D721Med (cell line): ENCODE measurements around the gene OSBPL10.

Source experiments
- DNase-seq: peaks from one replicate; pipeline ENCODE4 v3.0.0; 2011; ENCODE audit warnings: low spot score; ENCODE audit not compliant: insufficient read length
- FAIRE-seq: peaks from 2 replicates; lab custom pipeline; 2011; peaks lifted over from hg19 to GRCh38; lab: Jason Lieb, UNC
- TF ChIP-seq, protein P1 (sequence below): IDR thresholded peaks from 2 replicates; pipeline ENCODE4 v1.5.1; 2012; ENCODE audit warnings: mild to moderate bottlenecking, control low read depth; ENCODE audit not compliant: insufficient read depth; ENCODE audit errors: missing control alignments

Gene OSBPL10

DNA sequence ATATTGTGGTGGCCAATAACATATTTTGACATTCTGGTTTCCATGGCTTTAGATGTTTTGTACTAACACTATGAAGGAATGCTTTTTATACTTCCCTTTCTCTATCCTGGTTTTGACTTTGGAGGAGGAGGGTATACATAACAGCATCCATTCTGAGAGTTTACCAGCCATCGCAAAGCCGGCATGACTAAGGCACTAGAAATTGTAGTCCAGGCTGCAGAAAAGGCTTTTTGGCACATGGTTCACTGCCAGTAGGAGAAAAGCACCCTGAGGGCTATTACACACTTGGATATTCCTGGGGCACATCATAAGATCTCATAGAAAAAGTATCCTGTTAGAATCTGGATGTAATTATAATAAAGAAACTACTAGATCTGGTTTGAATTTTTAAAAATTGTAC is 346.6 kb downstream of the OSBPL10 start:
- FAIRE-seq: no peak

DNA sequence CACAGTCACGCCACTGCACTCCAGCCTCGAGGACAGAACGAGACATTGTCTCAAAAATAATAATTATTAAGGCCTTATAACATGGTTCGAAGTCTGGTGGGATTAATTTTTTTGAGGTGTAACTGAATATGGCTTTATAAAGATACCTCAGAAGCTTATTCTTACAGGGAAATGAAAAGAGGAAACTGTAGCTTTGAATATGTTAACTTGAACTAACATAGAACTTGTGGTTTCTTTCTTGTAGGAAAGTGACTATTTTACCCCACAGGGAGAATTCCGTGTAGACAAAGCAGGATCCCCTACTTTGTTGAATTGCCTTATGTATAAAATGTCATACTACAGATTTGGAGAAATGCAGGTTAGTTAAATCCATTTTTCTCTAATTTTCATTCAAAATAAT is 352.0 kb downstream of the OSBPL10 start:
- FAIRE-seq: no peak
- TF ChIP-seq, protein P1, sequence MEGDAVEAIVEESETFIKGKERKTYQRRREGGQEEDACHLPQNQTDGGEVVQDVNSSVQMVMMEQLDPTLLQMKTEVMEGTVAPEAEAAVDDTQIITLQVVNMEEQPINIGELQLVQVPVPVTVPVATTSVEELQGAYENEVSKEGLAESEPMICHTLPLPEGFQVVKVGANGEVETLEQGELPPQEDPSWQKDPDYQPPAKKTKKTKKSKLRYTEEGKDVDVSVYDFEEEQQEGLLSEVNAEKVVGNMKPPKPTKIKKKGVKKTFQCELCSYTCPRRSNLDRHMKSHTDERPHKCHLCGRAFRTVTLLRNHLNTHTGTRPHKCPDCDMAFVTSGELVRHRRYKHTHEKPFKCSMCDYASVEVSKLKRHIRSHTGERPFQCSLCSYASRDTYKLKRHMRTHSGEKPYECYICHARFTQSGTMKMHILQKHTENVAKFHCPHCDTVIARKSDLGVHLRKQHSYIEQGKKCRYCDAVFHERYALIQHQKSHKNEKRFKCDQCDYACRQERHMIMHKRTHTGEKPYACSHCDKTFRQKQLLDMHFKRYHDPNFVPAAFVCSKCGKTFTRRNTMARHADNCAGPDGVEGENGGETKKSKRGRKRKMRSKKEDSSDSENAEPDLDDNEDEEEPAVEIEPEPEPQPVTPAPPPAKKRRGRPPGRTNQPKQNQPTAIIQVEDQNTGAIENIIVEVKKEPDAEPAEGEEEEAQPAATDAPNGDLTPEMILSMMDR: no peak
- no peak for DNase-seq

More for the DNA sequence above, 346.6 kb downstream of the OSBPL10 start:
- TF ChIP-seq, protein P1: no peak
- DNase-seq: no peak

DNA sequence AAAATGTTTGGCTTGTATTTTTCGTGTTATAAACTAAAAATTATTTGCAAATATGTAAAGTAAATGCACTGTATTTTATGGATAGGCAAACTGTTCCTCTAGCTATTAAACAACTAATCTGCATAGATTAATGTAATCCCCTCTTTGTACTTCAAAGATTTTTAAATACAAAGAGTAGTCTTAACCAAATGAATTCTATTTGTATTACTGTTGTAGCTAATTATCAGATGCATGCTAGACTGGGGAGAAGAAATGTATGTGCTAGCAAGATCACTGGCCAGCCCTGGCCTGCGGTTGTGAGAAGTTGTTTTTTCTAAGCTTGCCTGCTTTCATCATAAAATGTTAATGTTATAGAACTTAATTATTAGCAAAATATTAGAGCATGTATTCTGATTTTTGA is 355.7 kb downstream of the OSBPL10 start:
- TF ChIP-seq, protein P1: no peak
- DNase-seq (no peak), FAIRE-seq (no peak)

DNA sequence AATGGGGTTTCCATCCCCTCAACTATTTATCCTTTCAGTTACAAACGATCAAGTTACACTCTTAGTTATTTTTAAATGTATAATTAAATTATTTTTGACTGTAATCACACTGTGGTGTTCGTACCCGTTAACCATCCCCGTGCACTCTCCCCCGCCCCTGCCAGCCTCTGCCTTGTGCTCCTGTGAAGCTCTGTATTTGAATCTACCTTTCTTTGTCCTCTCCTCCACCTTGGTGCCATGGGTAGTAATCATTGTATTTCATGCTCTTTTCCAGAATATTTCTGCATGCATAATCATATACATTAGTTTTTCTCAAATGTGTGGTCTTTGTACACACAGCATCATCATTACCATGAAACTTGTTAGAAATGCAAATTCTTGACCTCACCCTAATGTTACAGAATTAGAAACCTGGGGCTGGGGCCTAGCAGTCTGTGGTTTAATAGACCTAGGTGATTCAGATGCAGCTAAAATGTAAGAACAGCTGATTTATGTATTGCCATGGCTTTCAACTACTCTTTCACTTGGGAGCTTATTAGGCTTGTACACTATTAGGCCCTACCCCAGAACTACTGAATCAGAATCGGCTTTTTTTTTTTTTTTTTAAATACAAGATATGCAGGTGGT is 356.9 kb downstream of the OSBPL10 start:
- FAIRE-seq (no peak), DNase-seq (no peak)
- TF ChIP-seq, protein P1: no peak

DNA sequence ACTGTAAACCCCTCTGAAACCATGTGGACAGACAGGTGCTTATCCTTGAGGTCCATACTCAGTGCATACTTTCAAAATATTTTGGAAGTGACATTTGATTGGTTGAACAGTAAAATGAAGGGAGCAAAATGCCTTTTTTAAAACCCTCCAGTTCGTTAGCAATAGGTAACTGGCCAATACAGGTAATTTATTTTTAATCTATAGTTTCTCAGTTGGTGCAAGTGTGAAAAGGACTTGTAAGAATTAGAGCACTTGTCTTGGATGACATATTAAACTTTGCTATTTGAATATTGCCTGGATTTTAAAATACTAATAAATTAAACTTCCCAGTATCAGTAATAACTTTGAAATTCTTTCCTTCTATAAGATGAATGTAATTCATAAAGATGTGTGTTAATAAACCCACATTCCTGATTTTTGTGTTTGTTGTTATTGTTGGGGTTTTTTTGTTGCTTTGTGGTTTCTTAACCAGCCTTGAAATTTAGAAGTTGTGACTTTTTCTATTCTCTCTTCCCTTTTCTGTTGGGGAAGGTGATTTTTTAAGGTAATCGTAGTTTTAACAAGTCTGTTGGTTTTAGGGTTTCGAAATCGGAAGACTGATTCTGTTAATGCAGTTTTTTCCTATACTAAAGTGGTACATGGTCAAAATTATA is 358.3 kb downstream of the OSBPL10 start:
- FAIRE-seq (no peak), DNase-seq (no peak)
- TF ChIP-seq, protein P1: no peak

DNA sequence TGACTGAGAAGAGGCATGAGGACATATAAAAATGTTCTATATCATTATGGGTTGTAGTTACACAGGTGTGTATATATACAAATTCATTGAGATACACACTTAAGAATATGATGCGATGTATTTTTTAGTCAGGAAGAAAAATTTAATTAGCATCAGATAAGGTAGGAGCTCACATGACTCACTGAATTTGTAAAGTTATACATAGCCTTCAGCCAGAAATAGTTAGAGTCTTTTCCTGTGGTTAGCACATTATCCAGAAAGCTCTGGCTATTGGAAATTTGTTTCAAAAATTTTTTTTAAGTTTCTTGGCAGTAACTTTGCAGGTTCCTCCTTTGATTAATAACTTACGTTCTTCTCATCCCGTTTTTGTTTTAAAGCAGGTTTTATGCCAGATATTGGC is 359.7 kb downstream of the OSBPL10 start:
- no peak for FAIRE-seq
- TF ChIP-seq, protein P1: no peak
- DNase-seq: no peak

DNA sequence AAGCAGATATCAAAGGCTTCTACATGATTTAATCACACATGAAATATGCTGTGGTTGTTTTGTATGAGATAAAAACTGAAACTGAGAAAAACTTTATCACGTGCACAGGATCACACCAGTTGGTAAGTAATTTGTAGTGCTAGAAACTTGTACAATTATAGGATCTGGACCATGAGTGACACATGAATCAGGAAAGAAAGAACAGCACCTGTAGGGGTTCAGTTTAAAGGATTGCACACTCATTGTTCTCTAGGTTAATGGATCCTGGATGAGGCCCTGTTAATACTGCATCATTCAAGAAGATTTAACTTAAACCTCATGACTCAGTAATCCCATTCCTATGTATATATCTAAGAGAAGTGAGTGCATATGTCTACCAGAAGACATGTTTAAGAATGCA is 360.4 kb downstream of the OSBPL10 start:
- no peak for FAIRE-seq
- TF ChIP-seq, protein P1: no peak
- no peak for DNase-seq
